Heart left ventricle (tissue), 16 donors: ENCODE measurements around the gene THPO. TPM values are rescaled to one million over a fixed set of nuclear protein-coding genes. Genes with fewer than 3 reads are reported as not detected.
A peak's percentile ranks its signal among the peaks of the same experiment; 100 is the strongest.

ENCODE experiments used
- ATAC-seq, 4 donors: fragments of 200-7000 bp; cut with Tn5 transposase; one replicate each; pipeline ENCODE4 v1.9.1; 2020 to 2022; ENCODE audit warnings: moderate library complexity in 4 of 4, mild to moderate bottlenecking in 3 of 4, moderate number of reproducible peaks in 1 of 4
- DNase-seq, 5 donors: peaks; one replicate each; pipeline ENCODE4 v3.0.0-alpha.2; 2020
- H3K27ac ChIP-seq, 12 donors: fragments of 200-600 bp; sonication (generic) in 4 of 12; one replicate each; pipeline versions ENCODE4 v1.5.0 to v1.8.0; 2016 to 2022; ENCODE audit warnings: mild to moderate bottlenecking in 2 of 12
- H3K27me3 ChIP-seq, 9 donors: fragments of 200-600 bp; sonication (generic) in 2 of 9; one replicate each; pipeline versions ENCODE4 v1.5.1 to v1.8.0; 2016 to 2022; ENCODE audit warnings: mild to moderate bottlenecking in 3 of 9
- H3K36me3 ChIP-seq, 9 donors: fragments of 200-600 bp; sonication (generic) in 2 of 9; one replicate each; pipeline versions ENCODE4 v1.5.0 to v1.8.0; 2018 to 2022; ENCODE audit warnings: mild to moderate bottlenecking in 2 of 9
- H3K4me1 ChIP-seq, 12 donors: fragments of 200-600 bp; sonication (generic) in 4 of 12; one replicate each; pipeline versions ENCODE4 v1.5.0 to v1.8.0; 2016 to 2022; ENCODE audit warnings: mild to moderate bottlenecking in 3 of 12
- H3K4me3 ChIP-seq, 12 donors: fragments of 200-600 bp; sonication (generic) in 4 of 12; one replicate each; pipeline versions ENCODE4 v1.5.0 to v1.8.0; 2017 to 2022; ENCODE audit warnings: mild to moderate bottlenecking in 9 of 12, moderate library complexity in 4 of 12
- H3K9me3 ChIP-seq, 12 donors: fragments of 200-600 bp; sonication (generic) in 4 of 12; one replicate each; pipeline versions ENCODE4 v1.5.0 to v1.8.0; 2016 to 2022; ENCODE audit warnings: mild to moderate bottlenecking in 1 of 12
- POLR2A ChIP-seq, 2 donors: fragments of 450-650 bp; IDR thresholded peaks; one replicate each; pipeline ENCODE4 v1.6.1; 2017; ENCODE audit warnings: antibody characterized with exemption in 2 of 2, mild to moderate bottlenecking in 2 of 2, moderate library complexity in 2 of 2
- whole genome bisulfite sequencing, 4 donors: extraction: QIAGEN DNeasy Blood & Tissue Kit in 2 of 4; methylation state at CpG; one replicate each; pipeline versions ENCODE4 v1.1.5 to v1.1.7; 2013 to 2018; 5-methylcytosine and 5-hydroxymethylcytosine counted together
- intact Hi-C, 10 donors: fragments of 100-400 bp; cut with DNase I; formaldehyde crosslinking; loops; one replicate each; pipeline versions ENCODE4 v1.11.1 to v1.14.2; 2022
- polyA plus RNA-seq, 2 donors: library from polyadenylated mRNA; stranded (reverse); fragments of 200-250 nt; gene quantifications; one replicate each; pipeline ENCODE4 v1.2.3, GENCODE V29; 2013
- total RNA-seq, 9 donors: library from RNA; depleted of rRNA in 2 of 9; stranded (reverse); fragments of >200 nt in 2 of 9; fragmentation: NEBNext Ultra II Directional in 3 of 9; extraction: Animal tissue kit (Norgen Biotek cat#: 25700) in 3 of 9; gene quantifications; one replicate each; pipeline versions ENCODE4 v1.1.0 to v1.2.4, GENCODE V29; 2016 to 2023
- TF ChIP-seq, protein P1 (sequence below), 12 donors: fragments of 200-600 bp; sonication (generic) in 4 of 12; IDR thresholded peaks; one replicate each; pipeline versions ENCODE4 v1.5.0 to v1.8.0; 2018 to 2022; ENCODE audit warnings: antibody characterized with exemption in 12 of 12, mild to moderate bottlenecking in 5 of 12
- donor health status: ischemic (EF 13 %, LVEDD 7.1; RV severe dilation, severe dysfunction).
- donor health status: healthy with polysubstance abuse.
- donor health status: DM: no; HTN: yes; CAD: no.
- donor health status: DM: no; HTN: no; CAD: no.
- donor health status: ischemic (EF 25% LVEDD 6.9; RV normal size, moderate dysfunction).
- donor health status: ischemic (EF 25% LVEDD 5.7; RV mildly dilated, moderate dysfunction).
- donor health status: healthy.
- donor health status: DM: yes; HTN: yes; CAD: no.
- donor health status: ischemic (EF 35%, LVEDD 5.7; RV mildly dilated, moderate dysfunction).
- donor health status: nonischemic (EF 11% LVEDD 7.7; RV severe dilation, severe dysfunction).
- donor health status: DM: yes; HTN: yes; CAD: no.
- donor health status: PGD.
- donor health status: ischemic (EF 29% LVEDD 5.4; RV normal size, mild dysfunction).
- donor health status: nonischemic (EF 23%, LVEDD 6.1; RV moderate dilation, normal function).

THPO gene
- total and polyA plus RNA-seq, 11 donors, result 0.12 to 0.68 (median 0.28) TPM; not detected in 5

GRCh38 chr3:184360929-184361531 is 17.0 kb downstream of the THPO start:
- intact Hi-C loops, result loop anchor here in 3 of 10 donors (5.0 to 10.0 kb wide), 4 partner anchors 46 to 416 kb away; partner anchors contain the start of gene EIF4G1 (in 1 of the 3)
- Histone ChIP-seq H3K27ac (peak overlapping the region; percentile 97 to 100 (median 100)), H3K9me3 (no peaks in the 10 kb centered on the region), H3K4me3 (peak overlapping the region; percentile 63 to 100 (median 91)), H3K27me3 (no peaks in the 10 kb centered on the region), H3K4me1 (peaks cover 0 to 31% (median 22%) of the 10 kb centered on the region in 12 donors), H3K36me3 (peaks cover 0 to 22% (median 14%) of the 10 kb centered on the region in 9 donors)
- TF ChIP-seq, protein P1, sequence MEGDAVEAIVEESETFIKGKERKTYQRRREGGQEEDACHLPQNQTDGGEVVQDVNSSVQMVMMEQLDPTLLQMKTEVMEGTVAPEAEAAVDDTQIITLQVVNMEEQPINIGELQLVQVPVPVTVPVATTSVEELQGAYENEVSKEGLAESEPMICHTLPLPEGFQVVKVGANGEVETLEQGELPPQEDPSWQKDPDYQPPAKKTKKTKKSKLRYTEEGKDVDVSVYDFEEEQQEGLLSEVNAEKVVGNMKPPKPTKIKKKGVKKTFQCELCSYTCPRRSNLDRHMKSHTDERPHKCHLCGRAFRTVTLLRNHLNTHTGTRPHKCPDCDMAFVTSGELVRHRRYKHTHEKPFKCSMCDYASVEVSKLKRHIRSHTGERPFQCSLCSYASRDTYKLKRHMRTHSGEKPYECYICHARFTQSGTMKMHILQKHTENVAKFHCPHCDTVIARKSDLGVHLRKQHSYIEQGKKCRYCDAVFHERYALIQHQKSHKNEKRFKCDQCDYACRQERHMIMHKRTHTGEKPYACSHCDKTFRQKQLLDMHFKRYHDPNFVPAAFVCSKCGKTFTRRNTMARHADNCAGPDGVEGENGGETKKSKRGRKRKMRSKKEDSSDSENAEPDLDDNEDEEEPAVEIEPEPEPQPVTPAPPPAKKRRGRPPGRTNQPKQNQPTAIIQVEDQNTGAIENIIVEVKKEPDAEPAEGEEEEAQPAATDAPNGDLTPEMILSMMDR (IDR thresholded peaks at IDR 0.05), result no peak
- no peak for TF ChIP-seq POLR2A (IDR thresholded peaks at IDR 0.05)
- ATAC-seq (no peak), DNase-seq (no peak)
- 9 to 34% (median 10%) methylated on average over 6 to 24 of the region's 24 CpGs for WGBS, 4 donors

DNA sequence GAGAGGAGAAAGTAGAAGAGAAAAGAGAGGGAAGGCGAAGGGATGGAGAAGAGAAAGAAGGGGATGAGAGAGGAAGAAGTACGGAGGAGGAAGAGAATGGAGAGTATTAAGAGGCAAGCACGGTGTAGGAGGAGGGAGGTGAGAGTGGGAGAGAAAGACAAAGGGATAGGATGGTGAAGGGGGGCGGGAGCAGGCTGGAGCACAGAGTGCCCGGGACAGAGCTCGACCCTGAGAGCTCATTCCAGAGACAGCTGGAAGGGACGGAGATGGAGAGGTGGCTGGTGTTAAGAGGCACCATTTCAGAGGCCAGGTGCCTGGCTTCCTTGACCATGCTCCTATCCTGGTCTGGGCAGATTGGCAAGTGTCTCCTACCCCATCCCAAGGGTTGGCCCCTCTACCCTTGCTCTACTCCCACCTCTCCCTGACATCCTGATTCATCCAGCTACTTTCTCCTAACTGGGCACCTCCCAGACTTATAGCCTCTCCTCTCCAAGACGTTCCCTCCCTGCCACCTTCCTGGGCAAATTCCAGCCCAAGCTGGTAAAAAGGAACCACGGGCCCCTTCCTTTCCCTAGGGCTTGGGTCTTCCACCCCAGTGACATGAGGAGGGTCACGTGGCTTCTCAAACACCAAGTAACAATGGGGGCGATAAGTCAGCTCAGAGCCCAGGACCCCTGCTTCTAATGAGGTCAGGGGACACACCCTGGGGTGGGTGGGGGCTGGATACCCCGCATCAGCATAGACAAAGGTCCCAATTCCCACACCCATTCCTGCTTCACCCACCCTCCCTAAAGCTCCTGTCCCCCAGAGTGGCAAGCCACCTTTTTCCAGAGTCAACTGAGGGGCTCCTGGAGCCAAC is 17.7 kb downstream of the THPO start:
- TF ChIP-seq POLR2A (IDR thresholded peaks at IDR 0.05), result no peak
- TF ChIP-seq, protein P1 (IDR thresholded peaks at IDR 0.05), result no peak
- Histone ChIP-seq H3K36me3 (peaks cover 0 to 18% (median 9%) of the 10 kb centered on the region in 9 donors), H3K9me3 (no peaks in the 10 kb centered on the region), H3K4me1 (peaks cover 0 to 31% (median 22%) of the 10 kb centered on the region in 12 donors), H3K4me3 (peak overlapping the region in 10 of 12 donors; percentile 69 to 100 (median 91)), H3K27ac (peak overlapping the region in 1 of 12 donors; percentile 100), H3K27me3 (no peaks in the 10 kb centered on the region)
- intact Hi-C loops, result loop anchor here in 3 of 10 donors (5.0 to 10.0 kb wide), 4 partner anchors 45 to 417 kb away; partner anchors contain the start of gene EIF4G1 (in 1 of the 3)
- DNase-seq (no peak), ATAC-seq (no peak)
- WGBS, 4 donors, result 69 to 84% (median 81%) methylated on average over 12 of the region's 12 CpGs

DNA sequence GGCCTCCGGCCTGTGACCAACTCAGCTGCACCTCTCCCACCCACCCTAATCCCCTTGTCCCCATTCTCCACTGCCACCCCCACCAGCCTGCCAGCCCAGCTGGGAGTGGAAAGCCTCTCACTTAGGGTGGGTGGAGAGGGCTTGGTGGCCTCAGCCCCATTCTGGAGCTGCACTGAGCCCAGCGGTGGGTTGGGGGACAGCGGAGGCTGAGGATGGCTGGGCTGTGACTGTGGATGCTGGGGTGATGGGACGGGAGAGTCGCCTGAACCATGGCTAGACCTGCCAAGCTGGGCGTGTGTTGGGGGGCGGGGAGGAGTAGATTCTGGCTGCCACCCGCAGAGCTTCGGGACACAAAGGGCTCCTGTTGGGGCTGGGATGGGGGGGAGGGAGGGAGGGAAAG is 18.4 kb downstream of the THPO start:
- Histone ChIP-seq H3K4me1 (peaks cover 0 to 28% (median 22%) of the 10 kb centered on the region in 12 donors), H3K36me3 (peaks cover 0 to 13% (median 3%) of the 10 kb centered on the region in 9 donors), H3K27ac (no peak overlapping the region), H3K4me3 (no peak overlapping the region), H3K27me3 (no peaks in the 10 kb centered on the region), H3K9me3 (no peaks in the 10 kb centered on the region)
- TF ChIP-seq POLR2A (IDR thresholded peaks at IDR 0.05), result no peak
- TF ChIP-seq, protein P1 (IDR thresholded peaks at IDR 0.05), result no peak
- intact Hi-C loops, result loop anchor here in 3 of 10 donors (5.0 to 10.0 kb wide), 5 partner anchors 45 to 418 kb away; partner anchors contain the start of gene EIF4G1 (in 1 of the 3)
- no peak for ATAC-seq
- DNase-seq, result peak in 1 of 5 donors; percentile 29
- WGBS, 4 donors, result 76 to 82% (median 79%) methylated on average over 9 of the region's 9 CpGs
